ENCODE measurements around the gene PTRHD1.

The PTRHD1 gene

GRCh38 chr2:24831221-24832072 lies 38.3 kb upstream of the PTRHD1 start:
- no peak for DNase-seq

DNA sequence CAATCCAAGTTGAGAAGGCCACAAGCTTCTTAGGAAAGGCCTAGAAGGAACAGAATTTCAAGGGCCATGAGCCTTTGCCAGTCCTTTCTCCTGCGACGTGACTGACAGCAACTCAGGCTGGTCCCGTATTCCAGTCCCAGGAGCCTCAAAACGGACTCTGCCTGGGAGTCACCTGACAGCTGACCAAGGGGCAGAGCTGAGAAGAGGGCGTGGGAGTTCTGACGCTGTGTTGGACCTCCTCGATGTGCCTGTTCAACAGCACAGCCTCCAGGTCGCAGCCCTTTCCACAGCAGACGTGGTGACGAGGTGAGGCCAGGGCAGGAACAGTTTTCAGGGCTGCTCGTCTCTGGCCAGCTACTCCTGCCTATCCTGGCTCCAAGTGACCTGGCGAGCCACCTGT lies 37.6 kb upstream of the PTRHD1 start:
- DNase-seq = no peak

DNA sequence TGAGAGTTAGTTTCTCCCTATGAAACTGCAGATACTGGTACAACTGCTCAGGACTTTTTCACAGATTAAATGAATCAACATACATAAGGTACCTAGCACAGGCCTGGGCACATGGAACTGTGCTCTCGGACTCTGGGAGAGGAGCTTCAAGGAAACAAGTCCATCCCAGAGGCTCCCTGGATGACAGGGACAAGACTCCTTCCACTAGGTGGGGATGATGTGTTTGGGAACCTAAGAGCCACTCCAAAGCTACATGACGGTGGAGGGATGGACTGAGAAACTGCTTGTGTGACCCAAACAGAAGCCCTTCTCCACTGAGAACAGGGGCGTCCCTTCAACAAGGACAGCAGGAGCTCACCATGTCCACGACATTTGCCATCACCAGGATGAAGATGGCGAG lies 37.2 kb upstream of the PTRHD1 start:
- no peak for DNase-seq

- no peak for DNase-seq
Measured at GRCh38 chr2:24828238-24828996, 35.2 kb upstream of the PTRHD1 start.

DNA sequence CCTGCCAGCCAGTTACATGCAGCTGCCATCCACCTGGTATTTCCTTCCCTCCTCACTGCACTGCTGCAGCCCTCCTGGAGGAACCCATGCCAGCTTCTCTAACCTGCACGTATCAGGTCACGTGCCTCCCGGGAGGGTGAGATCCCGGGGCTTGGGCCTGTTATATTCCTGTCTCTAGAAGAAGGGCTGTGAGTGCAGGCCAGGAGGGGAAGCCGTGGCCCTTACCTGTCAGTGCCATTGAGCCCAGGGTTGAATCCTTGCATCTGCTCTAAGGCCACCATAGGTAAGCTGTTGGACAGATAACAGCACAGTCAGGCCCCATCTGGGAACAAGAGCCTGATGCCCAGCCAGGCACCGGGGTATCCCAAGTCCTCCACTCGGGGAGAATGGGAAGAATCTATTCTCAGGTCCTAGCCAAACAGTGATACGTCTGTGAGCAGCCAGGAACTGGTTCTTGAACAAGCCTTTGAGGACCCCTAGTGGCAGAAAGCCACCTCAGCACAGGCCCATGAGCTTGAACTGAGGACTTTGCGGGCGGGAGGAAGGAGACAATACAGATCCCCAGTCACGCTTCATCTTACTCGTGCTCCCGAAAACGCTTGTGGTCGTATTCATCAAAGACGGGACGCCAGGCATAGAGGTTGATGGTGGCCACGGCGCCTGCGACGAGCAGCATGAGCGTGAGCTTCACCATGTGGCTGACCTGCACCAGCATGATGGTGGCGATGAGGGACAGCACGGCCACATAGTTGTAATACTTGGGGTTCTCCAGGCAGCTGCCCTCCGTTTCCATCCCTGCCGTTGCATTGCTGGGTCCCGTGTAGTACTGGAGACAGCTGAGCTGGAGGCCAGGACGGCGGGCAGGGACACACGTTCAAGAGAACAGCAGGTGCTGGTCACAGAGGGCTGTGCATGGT lies 34.4 kb upstream of the PTRHD1 start:
- peak; percentile 77 for DNase-seq

GRCh38 chr2:24826773-24827145 lies 33.6 kb upstream of the PTRHD1 start:
- DNase-seq = no peak

DNA sequence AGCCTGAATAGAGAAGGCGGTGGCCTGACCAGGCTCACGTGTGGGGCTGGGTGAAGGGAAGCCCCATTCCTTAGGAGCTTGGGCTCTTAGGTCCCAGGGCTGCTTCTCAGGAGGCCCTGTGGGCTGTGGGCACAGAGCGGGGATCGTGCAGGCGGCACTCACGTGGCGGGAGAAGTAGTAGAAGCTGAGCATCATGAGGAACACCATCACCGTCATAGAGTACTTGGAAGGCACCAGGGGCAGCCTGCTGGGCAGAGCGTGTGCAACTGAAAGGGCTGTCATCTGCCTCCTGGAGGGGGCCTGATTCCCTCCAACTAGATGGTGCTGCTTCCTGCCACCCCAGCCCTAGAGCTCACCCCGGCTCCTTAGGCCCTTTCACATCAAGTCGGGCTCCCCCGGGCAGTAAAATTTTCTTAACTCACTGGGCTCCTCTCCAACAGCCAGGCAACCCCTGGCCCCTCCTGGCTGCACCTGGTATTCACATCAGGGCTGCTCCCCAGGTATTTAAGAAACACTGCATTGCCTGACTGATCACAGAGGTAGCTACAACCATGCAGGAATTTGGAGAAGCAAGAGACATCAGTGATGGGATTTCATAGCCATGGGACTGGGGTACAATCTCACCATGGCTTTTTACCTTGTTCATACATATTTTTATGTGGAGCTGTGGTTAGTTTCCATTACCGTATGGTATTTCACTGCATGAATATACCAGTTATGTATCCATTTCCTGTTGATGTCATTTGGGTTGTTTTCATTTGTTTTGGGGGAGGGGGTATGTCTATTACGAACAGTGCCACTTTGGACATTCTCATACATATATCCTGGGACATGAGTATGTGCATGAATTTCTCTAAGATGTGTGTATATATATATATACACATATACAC lies 32.9 kb upstream of the PTRHD1 start:
- no peak for DNase-seq

- DNase-seq = no peak
Measured at GRCh38 chr2:24824966-24825882, 32.0 kb upstream of the PTRHD1 start.

- DNase-seq = no peak
Measured at GRCh38 chr2:24824071-24824588, 30.9 kb upstream of the PTRHD1 start.

GRCh38 chr2:24822049-24822706 lies 29.0 kb upstream of the PTRHD1 start:
- DNase-seq = no peak

DNA sequence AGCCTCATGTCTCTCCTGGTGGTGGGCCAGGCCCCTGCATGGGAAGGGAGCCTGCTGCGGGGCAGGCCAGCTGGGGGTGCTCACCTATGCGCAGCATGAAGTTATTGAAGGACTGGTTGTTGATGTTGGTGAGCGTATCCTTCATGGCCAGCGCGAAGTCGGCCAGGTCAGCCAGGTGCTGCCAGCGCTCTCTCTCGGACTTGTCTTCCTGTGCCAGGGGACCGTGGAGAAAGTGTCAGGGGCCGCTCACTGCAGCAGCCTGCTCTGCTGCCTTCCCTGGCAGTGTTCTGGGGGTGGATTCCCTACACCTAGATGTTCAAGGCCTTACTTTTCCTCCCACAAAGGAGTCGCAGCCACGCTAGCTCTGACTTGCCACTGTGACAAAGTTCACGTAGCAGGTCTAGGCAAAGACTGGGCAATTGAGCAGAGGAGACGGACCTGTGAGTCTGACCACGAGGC lies 28.3 kb upstream of the PTRHD1 start:
- no peak for DNase-seq

GRCh38 chr2:24820598-24821432 lies 27.6 kb upstream of the PTRHD1 start:
- no peak for DNase-seq

GRCh38 chr2:24820175-24820513 lies 27.0 kb upstream of the PTRHD1 start:
- no peak for DNase-seq

GRCh38 chr2:24819442-24820174 lies 26.4 kb upstream of the PTRHD1 start:
- DNase-seq = no peak

- DNase-seq = no peak
Measured at GRCh38 chr2:24818721-24819167, 25.6 kb upstream of the PTRHD1 start.

DNA sequence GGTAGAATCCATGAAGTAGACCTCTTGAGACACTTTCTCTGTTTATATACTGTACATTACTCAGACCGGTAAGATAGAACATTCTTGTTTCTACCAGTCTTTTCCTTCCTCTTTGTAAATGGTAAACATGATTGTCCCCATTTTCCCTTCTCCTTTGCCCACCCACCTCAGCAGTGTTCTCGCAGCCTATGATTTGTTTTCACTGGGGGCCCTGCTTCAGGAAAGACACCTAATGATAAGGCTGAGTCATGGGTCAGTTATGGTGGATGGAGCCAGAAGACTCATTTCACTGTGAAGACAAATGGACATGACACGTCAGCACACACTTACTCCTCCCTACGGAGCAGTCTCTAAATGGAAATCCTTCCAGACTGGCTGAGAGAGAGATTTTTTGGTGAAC lies 23.7 kb upstream of the PTRHD1 start:
- DNase-seq = no peak

- no peak for DNase-seq
Measured at GRCh38 chr2:24816404-24816803, 23.2 kb upstream of the PTRHD1 start.

GRCh38 chr2:24815171-24815570 lies 22.0 kb upstream of the PTRHD1 start:
- DNase-seq = no peak

Data from right kidney (tissue), 1 donor.